Right lobe of liver (tissue), 6 donors: Measurements from ENCODE around the gene C6orf141. TPM values are rescaled to one million over a fixed set of nuclear protein-coding genes. Genes with fewer than 3 reads are reported as not detected.

Experiments used
- ATAC-seq, 4 donors: fragments of 200-7000 bp; cut with Tn5 transposase; one replicate each; pipeline ENCODE4 v1.9.1; 2020; ENCODE audit warnings: mild to moderate bottlenecking in 4 of 4, moderate library complexity in 4 of 4
- DNase-seq, 3 donors: peaks; one replicate each; pipeline ENCODE4 v3.0.0-alpha.2; 2020
- H3K27ac ChIP-seq, 3 donors: fragments of 200-600 bp; one replicate each; pipeline ENCODE4 v1.8.0; 2022
- H3K27me3 ChIP-seq, 2 donors: fragments of 200-600 bp; one replicate each; pipeline ENCODE4 v1.8.0; 2022
- H3K36me3 ChIP-seq, 4 donors: fragments of 200-600 bp; sonication (generic) in 1 of 4; one replicate each; pipeline versions ENCODE4 v1.5.1 to v1.8.0; 2017 to 2022; ENCODE audit warnings: control low read depth in 1 of 4
- H3K4me1 ChIP-seq, 4 donors: fragments of 200-600 bp; sonication (generic) in 1 of 4; one replicate each; pipeline versions ENCODE4 v1.5.1 to v1.8.0; 2017 to 2022; ENCODE audit warnings: control low read depth in 1 of 4
- H3K4me3 ChIP-seq, 3 donors: fragments of 200-600 bp; one replicate each; pipeline ENCODE4 v1.8.0; 2022
- H3K9me3 ChIP-seq, 4 donors: fragments of 200-600 bp; sonication (generic) in 1 of 4; one replicate each; pipeline versions ENCODE4 v1.5.1 to v1.8.0; 2017 to 2022; ENCODE audit warnings: control low read depth in 1 of 4
- CTCF ChIP-seq, 4 donors: fragments of 200-600 bp in 3 of 4; fragments of 450-650 bp in 1 of 4; IDR thresholded peaks; one replicate each; pipeline versions ENCODE4 v1.5.1 to v1.8.0; 2016 to 2022; ENCODE audit warnings: antibody characterized with exemption in 4 of 4, mild to moderate bottlenecking in 2 of 4
- POLR2A ChIP-seq: fragments of 450-650 bp; IDR thresholded peaks from one replicate; pipeline ENCODE4 v1.6.1; 2017; ENCODE audit warnings: antibody characterized with exemption, mild to moderate bottlenecking
- WGBS: methylation state at CpG from one replicate; pipeline ENCODE4 v1.1.6; 2018; ENCODE audit warnings: low coverage, low lambda C conversion rate; ENCODE audit not compliant: insufficient coverage; ENCODE audit errors: missing lambda C conversion rate; 5-methylcytosine and 5-hydroxymethylcytosine counted together
- intact Hi-C, 2 donors: fragments of 100-400 bp; cut with DNase I; formaldehyde crosslinking; loops; one replicate each; pipeline versions ENCODE4 v1.11.2 to v1.14.1; 2022
- total RNA-seq, 6 experiments: library from RNA; depleted of rRNA in 2 of 6; stranded (reverse); fragments of >200 nt in 2 of 6; fragmentation: NEBNext Ultra II Directional in 3 of 6; extraction: Animal tissue kit (Norgen Biotek cat#: 25700) in 3 of 6; gene quantifications; one replicate each; pipeline versions ENCODE4 v1.1.0 to v1.2.4, GENCODE V29; 2016 to 2023
- donor health status: DM: no; HTN: yes; CAD: no.
- donor health status: DM: no; HTN: no; CAD: no.
- donor health status: DM: no; HTN: no; CAD: no.
- donor health status: DM: no; HTN: yes; CAD: no.
- donor health status: DM: no; HTN: yes; CAD: no.

C6orf141 gene
- total RNA-seq, 6 experiments from 2014 or later = 0.18 to 3.4 (median 0.79) TPM

GRCh38 chr6:49565261-49565660 is 14.8 kb downstream of the C6orf141 start:
- 47% methylated on average over 2 of the region's 2 CpGs for WGBS
- H3K27ac ChIP-seq = no peak overlapping the region
- no peak for ATAC-seq
- H3K27me3 ChIP-seq = no peaks in the 10 kb centered on the region
- no peak for DNase-seq
- TF ChIP-seq CTCF (IDR thresholded peaks at IDR 0.05) = no peak
- TF ChIP-seq POLR2A = no peak
- H3K4me3 ChIP-seq = no peak overlapping the region
- H3K36me3 ChIP-seq = no peaks in the 10 kb centered on the region
- peaks cover 0 to 4% (median 2%) of the 10 kb centered on the region in 4 donors for H3K4me1 ChIP-seq
- no peaks in the 10 kb centered on the region for H3K9me3 ChIP-seq
- intact Hi-C loops = no loop called here

GRCh38 chr6:49565855-49566254 is 15.4 kb downstream of the C6orf141 start:
- peak in 1 of 3 donors; percentile 27 for DNase-seq

GRCh38 chr6:49570474-49571079 is 20.1 kb downstream of the C6orf141 start:
- Histone ChIP-seq H3K4me1 (peaks cover 0 to 8% (median 4%) of the 10 kb centered on the region in 4 donors), H3K27me3 (no peaks in the 10 kb centered on the region), H3K36me3 (no peaks in the 10 kb centered on the region), H3K27ac (peak overlapping the region; percentile 18 to 65 (median 20)), H3K4me3 (no peak overlapping the region), H3K9me3 (no peaks in the 10 kb centered on the region)
- TF ChIP-seq POLR2A = no peak
- peak; percentile 41 to 57 (median 48) for TF ChIP-seq CTCF (IDR thresholded peaks at IDR 0.05)
- ATAC-seq = peak; percentile 82 to 94 (median 90)
- WGBS = 15% methylated on average over 6 of the region's 6 CpGs
- intact Hi-C loops = no loop called here
- no peak for DNase-seq

More at GRCh38 chr6:49565855-49566254, 15.4 kb downstream of the C6orf141 start:
- peaks cover 0 to 8% (median 4%) of the 10 kb centered on the region in 4 donors for H3K4me1 ChIP-seq
- peak; percentile 18 to 74 (median 56) for ATAC-seq
- no peaks in the 10 kb centered on the region for H3K9me3 ChIP-seq
- 67% methylated on average over 10 of the region's 10 CpGs for WGBS
- H3K36me3 ChIP-seq = no peaks in the 10 kb centered on the region
- H3K4me3 ChIP-seq = no peak overlapping the region
- TF ChIP-seq CTCF (IDR thresholded peaks at IDR 0.05) = no peak
- H3K27me3 ChIP-seq = no peaks in the 10 kb centered on the region
- peak overlapping the region in 1 of 3 donors; percentile 5 for H3K27ac ChIP-seq
- intact Hi-C loops = no loop called here

GRCh38 chr6:49576618-49577017 is 26.1 kb downstream of the C6orf141 start:
- WGBS = no CpG with 5 or more reads among the region's 1 CpG
- no peak for TF ChIP-seq POLR2A
- TF ChIP-seq CTCF (IDR thresholded peaks at IDR 0.05) = no peak
- Histone ChIP-seq H3K27me3 (no peaks in the 10 kb centered on the region), H3K4me1 (no peaks in the 10 kb centered on the region), H3K4me3 (no peak overlapping the region), H3K9me3 (no peaks in the 10 kb centered on the region), H3K36me3 (no peaks in the 10 kb centered on the region), H3K27ac (no peak overlapping the region)
- no peak for ATAC-seq
- intact Hi-C loops = no loop called here
- no peak for DNase-seq
